Measurements from ENCODE around the gene VPS13D. TPM values are rescaled to one million over a fixed set of nuclear protein-coding genes. Genes with fewer than 3 reads are reported as not detected.

VPS13D gene
- total RNA-seq, 1 experiment from 2014 or later, result 33.1 TPM

- peaks cover 2% of the 10 kb centered on the region; the same call in 1 of the 2 replicates for H3K36me3 ChIP-seq (ENCODE audit: control insufficient read depth, insufficient read depth, low read length)
- no TSS peak for BruUV-seq (replicated peaks)
- CTCF ChIA-PET, result no interaction called here
- peaks cover under 1% of the 10 kb centered on the region; the same call in 1 of the 2 replicates for H3K4me1 ChIP-seq (ENCODE audit: control insufficient read depth, insufficient read depth, low read length)
- in situ Hi-C loops (cut with HindIII; ENCODE audit: low pct_unique_long_range_greater_than_20kb, low sequenced_read_pairs), result no loop called here
- H3K27ac ChIP-seq (ENCODE audit: low read length), result peak overlapping the region; percentile 9; the same call in 1 of the 2 replicates
- H3K4me3 ChIP-seq (ENCODE audit: low read depth in 2 of 2, low read length in 2 of 2), result no peak overlapping the region
- intact Hi-C loops (cut with micrococcal nuclease; ENCODE audit: unreplicated experiment), result no loop called here
- H3K9me3 ChIP-seq (ENCODE audit: control insufficient read depth, insufficient read depth, low read depth, low read length), result no peaks in the 10 kb centered on the region
- no peak for ATAC-seq
- POLR2A ChIA-PET, result no interaction called here
- no peaks in the 10 kb centered on the region for H3K27me3 ChIP-seq (ENCODE audit: control insufficient read depth, insufficient read depth, low read length)
- TF ChIP-seq TCF7L2 (IDR thresholded peaks at IDR 0.05; ENCODE audit: low read depth, low read length), result no peak
- no peak for TF ChIP-seq POLR2AphosphoS5 (IDR thresholded peaks at IDR 0.05; ENCODE audit: low read depth, low read length)
- no peak for TF ChIP-seq CTCF (IDR thresholded peaks at IDR 0.05)
- no peak for TF ChIP-seq REST (IDR thresholded peaks at IDR 0.05; ENCODE audit: insufficient read depth in 1 of 2, low read depth in 2 of 2, low read length in 1 of 2)
- TF ChIP-seq SIN3A (IDR thresholded peaks at IDR 0.05; ENCODE audit: borderline replicate concordance, insufficient read depth, low read depth, low read length), result no peak
- DNase-seq (ENCODE audit: low read depth, low spot score), result no peak
These were observed 172.4 kb downstream of the VPS13D start for GRCh38 chr1:12402159-12402673.

- no peak for DNase-seq (ENCODE audit: low read depth, low spot score)
- Histone ChIP-seq H3K36me3 (ENCODE audit: control insufficient read depth, insufficient read depth, low read length) (peaks cover 2% of the 10 kb centered on the region; the same call in 1 of the 2 replicates), H3K27ac (ENCODE audit: low read length) (no peak overlapping the region), H3K9me3 (ENCODE audit: control insufficient read depth, insufficient read depth, low read depth, low read length) (no peaks in the 10 kb centered on the region), H3K4me3 (ENCODE audit: low read depth in 2 of 2, low read length in 2 of 2) (no peak overlapping the region), H3K27me3 (ENCODE audit: control insufficient read depth, insufficient read depth, low read length) (no peaks in the 10 kb centered on the region), H3K4me1 (ENCODE audit: control insufficient read depth, insufficient read depth, low read length) (peaks cover 7% of the 10 kb centered on the region; the same call in 1 of the 2 replicates)
- TF ChIP-seq POLR2AphosphoS5 (IDR thresholded peaks at IDR 0.05; ENCODE audit: low read depth, low read length) (no peak), SIN3A (IDR thresholded peaks at IDR 0.05; ENCODE audit: borderline replicate concordance, insufficient read depth, low read depth, low read length) (no peak), CTCF (IDR thresholded peaks at IDR 0.05) (no peak), TCF7L2 (IDR thresholded peaks at IDR 0.05; ENCODE audit: low read depth, low read length) (no peak), REST (IDR thresholded peaks at IDR 0.05; ENCODE audit: insufficient read depth in 1 of 2, low read depth in 2 of 2, low read length in 1 of 2) (no peak)
- no peak for ATAC-seq
- POLR2A ChIA-PET, result no interaction called here
- intact Hi-C loops (cut with micrococcal nuclease; ENCODE audit: unreplicated experiment), result no loop called here
- in situ Hi-C loops (cut with HindIII; ENCODE audit: low pct_unique_long_range_greater_than_20kb, low sequenced_read_pairs), result no loop called here
- BruUV-seq (replicated peaks), result no TSS peak
- CTCF ChIA-PET, result no interaction called here
These were observed 173.0 kb downstream of the VPS13D start for GRCh38 chr1:12402842-12403241.

Measured in Panc1 (cell line).